ENCODE measurements around the gene ADGRV1. TPM values are rescaled to one million over a fixed set of nuclear protein-coding genes. Genes with fewer than 3 reads are reported as not detected.

ADGRV1 gene
- total RNA-seq, 2 donors from 2014 or later: 1.4 TPM; not detected in 1

DNA sequence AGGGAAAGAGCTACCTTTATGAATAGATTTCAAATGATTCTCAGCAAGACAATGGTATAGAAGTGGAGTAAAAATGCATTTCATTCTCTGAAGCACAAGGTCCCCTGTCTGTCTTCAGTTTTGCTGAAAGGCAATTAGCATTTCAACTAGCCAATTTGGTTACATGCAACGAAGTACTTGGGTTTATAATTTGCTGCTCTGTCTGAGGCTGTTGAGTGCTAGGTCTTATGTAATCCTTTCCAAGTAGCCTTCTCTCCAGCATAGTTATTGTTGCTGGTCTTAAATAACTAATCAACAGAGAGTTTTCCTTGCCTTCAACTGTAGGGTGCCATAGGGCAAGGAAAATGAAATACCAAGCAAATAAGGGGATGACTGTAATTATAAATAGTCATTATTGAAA is 4.5 kb downstream of the ADGRV1 start:
- Histone ChIP-seq H3K36me3 (no peaks in the 10 kb centered on the region), H3K4me3 (no peak overlapping the region), H3K27me3 (replicated peaks; ENCODE audit: insufficient read depth) (peaks cover 16% of the 10 kb centered on the region), H3K27ac (no peak overlapping the region), H3K9me3 (no peaks in the 10 kb centered on the region), H3K4me1 (ENCODE audit: control insufficient read depth in 1 of 2, low read depth in 2 of 2) (peaks cover 10% of the 10 kb centered on the region in 2 donors)
- no peak for TF ChIP-seq CTCF (IDR thresholded peaks at IDR 0.05)
- no peak for DNase-seq (ENCODE audit: low spot score)
- no peak for ATAC-seq (ENCODE audit: insufficient number of reproducible peaks, low FRiP score, low read depth)

GRCh38 chr5:90565491-90565890 is 6.9 kb downstream of the ADGRV1 start:
- no peak overlapping the region for H3K27ac ChIP-seq
- no peak for TF ChIP-seq CTCF (IDR thresholded peaks at IDR 0.05)
- peaks cover 1% of the 10 kb centered on the region for H3K27me3 ChIP-seq (replicated peaks; ENCODE audit: insufficient read depth)
- H3K9me3 ChIP-seq: peaks cover 3% of the 10 kb centered on the region
- H3K4me1 ChIP-seq (ENCODE audit: control insufficient read depth in 1 of 2, low read depth in 2 of 2): no peaks in the 10 kb centered on the region
- H3K36me3 ChIP-seq: no peaks in the 10 kb centered on the region
- DNase-seq (ENCODE audit: low spot score): no peak
- no peak overlapping the region for H3K4me3 ChIP-seq
- no peak for ATAC-seq (ENCODE audit: insufficient number of reproducible peaks, low FRiP score, low read depth)

DNA sequence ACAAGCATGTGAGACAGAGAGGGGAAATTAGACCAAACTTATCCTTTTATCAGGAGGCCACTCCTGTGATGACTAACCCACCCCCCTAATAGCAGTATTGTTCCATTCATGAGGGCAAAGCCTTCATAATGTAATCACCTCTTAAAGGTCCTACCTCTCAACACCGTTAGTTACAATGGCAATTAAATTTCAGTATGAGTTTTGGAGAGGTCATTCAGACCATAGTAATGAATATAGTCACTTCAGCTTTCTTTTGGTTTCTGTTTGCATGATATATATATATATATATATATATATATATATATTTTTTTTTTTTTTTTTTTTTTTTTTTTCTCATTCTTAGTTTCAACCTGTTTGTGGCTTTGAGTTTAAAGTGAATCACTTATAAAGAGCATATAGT is 10.5 kb downstream of the ADGRV1 start:
- H3K36me3 ChIP-seq: no peaks in the 10 kb centered on the region
- peaks cover 3% of the 10 kb centered on the region for H3K9me3 ChIP-seq
- ATAC-seq (ENCODE audit: insufficient number of reproducible peaks, low FRiP score, low read depth) (no peak), DNase-seq (ENCODE audit: low spot score) (no peak)
- no peaks in the 10 kb centered on the region for H3K4me1 ChIP-seq (ENCODE audit: control insufficient read depth in 1 of 2, low read depth in 2 of 2)
- no peaks in the 10 kb centered on the region for H3K27me3 ChIP-seq (replicated peaks; ENCODE audit: insufficient read depth)
- H3K4me3 ChIP-seq: no peak overlapping the region
- no peak overlapping the region for H3K27ac ChIP-seq
- no peak for TF ChIP-seq CTCF (IDR thresholded peaks at IDR 0.05)

- TF ChIP-seq CTCF (IDR thresholded peaks at IDR 0.05): no peak
- DNase-seq (ENCODE audit: low spot score) (no peak), ATAC-seq (ENCODE audit: insufficient number of reproducible peaks, low FRiP score, low read depth) (no peak)
- Histone ChIP-seq H3K4me3 (no peak overlapping the region), H3K36me3 (no peaks in the 10 kb centered on the region), H3K27me3 (replicated peaks; ENCODE audit: insufficient read depth) (no peaks in the 10 kb centered on the region), H3K9me3 (peaks cover 3% of the 10 kb centered on the region), H3K27ac (no peak overlapping the region), H3K4me1 (ENCODE audit: control insufficient read depth in 1 of 2, low read depth in 2 of 2) (no peaks in the 10 kb centered on the region)
Observed at GRCh38 chr5:90570034-90570433, 11.4 kb downstream of the ADGRV1 start.

DNA sequence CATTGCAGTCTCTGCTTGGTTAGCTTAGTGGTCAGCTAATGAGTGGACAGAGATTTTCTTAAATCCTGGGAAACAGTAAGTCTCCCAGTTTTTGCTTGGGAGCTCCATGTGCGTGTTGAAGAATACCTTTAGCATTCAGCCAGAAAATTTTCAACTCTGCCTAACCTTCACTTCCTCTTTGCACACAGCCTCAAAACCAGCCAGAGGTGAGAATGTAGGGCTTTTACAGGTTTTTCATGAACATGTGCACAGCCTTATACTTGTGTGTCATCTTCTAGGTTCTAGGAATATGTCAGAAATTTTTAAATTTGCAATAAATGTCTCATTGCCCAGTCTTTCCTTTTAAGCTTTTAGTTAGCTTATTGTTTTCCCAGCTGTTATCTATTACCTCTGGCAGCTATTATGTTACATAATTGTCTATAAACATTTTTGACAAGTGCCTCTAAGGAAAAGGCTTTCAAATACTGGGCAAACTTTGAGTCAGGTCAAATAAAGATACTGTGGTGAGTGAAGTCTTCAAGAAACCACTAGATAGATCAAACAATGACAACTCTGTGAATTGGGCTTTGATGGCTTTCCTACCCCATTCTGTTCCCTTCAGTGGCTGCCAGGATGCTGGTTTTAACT is 12.7 kb downstream of the ADGRV1 start:
- no peak overlapping the region for H3K27ac ChIP-seq
- no peak for TF ChIP-seq CTCF (IDR thresholded peaks at IDR 0.05)
- H3K4me1 ChIP-seq (ENCODE audit: control insufficient read depth in 1 of 2, low read depth in 2 of 2): no peaks in the 10 kb centered on the region
- peaks cover 3% of the 10 kb centered on the region for H3K9me3 ChIP-seq
- H3K27me3 ChIP-seq (replicated peaks; ENCODE audit: insufficient read depth): no peaks in the 10 kb centered on the region
- no peaks in the 10 kb centered on the region for H3K36me3 ChIP-seq
- ATAC-seq (ENCODE audit: insufficient number of reproducible peaks, low FRiP score, low read depth) (no peak), DNase-seq (ENCODE audit: low spot score) (no peak)
- H3K4me3 ChIP-seq: no peak overlapping the region
